Heart left ventricle (tissue), 13 donors: ENCODE data around the gene GRHL1.

Source experiments
- POLR2A ChIP-seq, 2 donors: fragments of 450-650 bp; IDR thresholded peaks; one replicate each; pipeline ENCODE4 v1.6.1; 2017; ENCODE audit warnings: antibody characterized with exemption in 2 of 2, mild to moderate bottlenecking in 2 of 2, moderate library complexity in 2 of 2
- TF ChIP-seq, protein P1 (sequence below), 12 donors: fragments of 200-600 bp; sonication (generic) in 4 of 12; IDR thresholded peaks; one replicate each; pipeline versions ENCODE4 v1.5.0 to v1.8.0; 2018 to 2022; ENCODE audit warnings: antibody characterized with exemption in 12 of 12, mild to moderate bottlenecking in 5 of 12
- donor health status: ischemic (EF 13 %, LVEDD 7.1; RV severe dilation, severe dysfunction).
- donor health status: DM: no; HTN: yes; CAD: no.
- donor health status: DM: no; HTN: no; CAD: no.
- donor health status: ischemic (EF 25% LVEDD 6.9; RV normal size, moderate dysfunction).
- donor health status: ischemic (EF 25% LVEDD 5.7; RV mildly dilated, moderate dysfunction).
- donor health status: ischemic (EF 35%, LVEDD 5.7; RV mildly dilated, moderate dysfunction).
- donor health status: nonischemic (EF 11% LVEDD 7.7; RV severe dilation, severe dysfunction).
- donor health status: DM: yes; HTN: yes; CAD: no.
- donor health status: PGD.
- donor health status: ischemic (EF 29% LVEDD 5.4; RV normal size, mild dysfunction).
- donor health status: nonischemic (EF 23%, LVEDD 6.1; RV moderate dilation, normal function).

GRCh38 chr2:9950521-9951271, 797 bp upstream of the GRHL1 start:
- TF ChIP-seq, protein P1, sequence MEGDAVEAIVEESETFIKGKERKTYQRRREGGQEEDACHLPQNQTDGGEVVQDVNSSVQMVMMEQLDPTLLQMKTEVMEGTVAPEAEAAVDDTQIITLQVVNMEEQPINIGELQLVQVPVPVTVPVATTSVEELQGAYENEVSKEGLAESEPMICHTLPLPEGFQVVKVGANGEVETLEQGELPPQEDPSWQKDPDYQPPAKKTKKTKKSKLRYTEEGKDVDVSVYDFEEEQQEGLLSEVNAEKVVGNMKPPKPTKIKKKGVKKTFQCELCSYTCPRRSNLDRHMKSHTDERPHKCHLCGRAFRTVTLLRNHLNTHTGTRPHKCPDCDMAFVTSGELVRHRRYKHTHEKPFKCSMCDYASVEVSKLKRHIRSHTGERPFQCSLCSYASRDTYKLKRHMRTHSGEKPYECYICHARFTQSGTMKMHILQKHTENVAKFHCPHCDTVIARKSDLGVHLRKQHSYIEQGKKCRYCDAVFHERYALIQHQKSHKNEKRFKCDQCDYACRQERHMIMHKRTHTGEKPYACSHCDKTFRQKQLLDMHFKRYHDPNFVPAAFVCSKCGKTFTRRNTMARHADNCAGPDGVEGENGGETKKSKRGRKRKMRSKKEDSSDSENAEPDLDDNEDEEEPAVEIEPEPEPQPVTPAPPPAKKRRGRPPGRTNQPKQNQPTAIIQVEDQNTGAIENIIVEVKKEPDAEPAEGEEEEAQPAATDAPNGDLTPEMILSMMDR (IDR thresholded peaks at IDR 0.05): peak in 3 of 12 donors; percentile 7 to 42 (median 16)
- no peak for TF ChIP-seq POLR2A (IDR thresholded peaks at IDR 0.05)
